SH-SY5Y (cell line): ENCODE measurements around the gene NOP14.

Experiments used
- GATA2 ChIP-seq: IDR thresholded peaks from 2 replicates; pipeline ENCODE4 v1.6.1; 2011; ENCODE audit warnings: mild to moderate bottlenecking, low read depth, low read length
- GATA3 ChIP-seq: IDR thresholded peaks from 2 replicates; pipeline ENCODE4 v1.6.1; 2011; ENCODE audit warnings: low read depth, mild to moderate bottlenecking, low read length, moderate library complexity

DNA sequence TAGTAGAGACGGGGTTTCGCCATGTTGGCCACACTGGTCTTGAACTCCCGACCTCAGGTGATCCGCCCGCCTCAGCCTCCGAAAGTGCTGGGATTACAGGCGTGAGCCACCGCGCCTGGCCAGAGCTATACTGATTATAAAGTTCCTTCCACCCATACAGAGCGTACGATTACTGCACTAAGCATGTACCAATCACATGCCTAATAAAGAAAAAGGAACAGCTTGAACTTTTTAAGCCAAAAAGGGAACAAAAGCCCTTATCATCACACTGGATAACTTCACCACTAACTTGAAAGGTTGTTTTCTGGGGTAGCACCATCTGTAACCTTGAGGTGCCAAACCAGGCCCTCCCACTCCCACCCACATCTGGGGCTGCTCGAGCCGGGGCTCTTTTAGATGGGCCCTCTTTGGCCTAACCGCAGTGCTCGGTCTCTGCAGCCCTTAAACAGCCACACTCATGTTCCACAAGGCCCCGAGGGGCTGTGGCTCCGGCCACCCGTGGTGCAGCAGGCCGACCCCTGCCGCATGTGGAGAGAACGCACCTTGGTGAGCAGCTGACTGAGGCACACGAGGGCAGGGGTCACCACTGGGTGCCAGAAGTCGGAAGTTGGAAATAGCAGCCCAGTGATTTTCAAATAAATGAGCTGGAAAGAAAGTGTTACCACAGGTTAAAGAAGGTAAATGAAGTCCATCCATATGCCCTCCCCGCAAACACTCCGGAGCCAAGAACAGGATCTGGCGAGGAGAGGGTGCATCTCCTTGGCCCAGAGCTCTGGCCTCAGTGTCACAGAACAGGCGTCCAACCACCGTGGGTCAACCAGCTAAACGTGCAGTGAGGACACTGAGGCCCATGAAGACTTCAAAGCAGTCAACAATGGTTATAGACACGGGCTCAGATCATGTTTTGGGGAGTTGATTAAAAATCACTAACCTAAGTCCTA is 18.4 kb downstream of the NOP14 start:
- TF ChIP-seq GATA3 (no peak), GATA2 (no peak)
